Erythroblast (primary cell): ENCODE measurements around the gene MYCN.
"Not testable (repeated sequence)": the region's sequence is repeated elsewhere in the genome, so short reads cannot be mapped to it uniquely, and the experiment has no call there.

ENCODE experiments used
- DNase-seq, 2 experiments: peaks; one replicate each; lab custom pipeline; 2025; lab: John Stamatoyannopoulos, UW
- GATA1 ChIP-seq: IDR thresholded peaks from 2 replicates; pipeline ENCODE4 v1.6.1; 2011; ENCODE audit warnings: low read depth, mild to moderate bottlenecking, control low read depth, low read length, moderate library complexity
- POLR2A ChIP-seq: IDR thresholded peaks from 2 replicates; pipeline ENCODE4 v1.6.1; 2011; ENCODE audit warnings: mild to moderate bottlenecking, low read length

MYCN gene

GRCh38 chr2:15913146-15913545 is 27.2 kb upstream of the MYCN start:
- TF ChIP-seq POLR2A: no peak
- TF ChIP-seq GATA1: no peak
- no peak for DNase-seq

- no peak for DNase-seq
- no peak for TF ChIP-seq POLR2A
- no peak for TF ChIP-seq GATA1
These were observed 25.6 kb upstream of the MYCN start for GRCh38 chr2:15914596-15915385.

GRCh38 chr2:15915546-15915945 is 24.8 kb upstream of the MYCN start:
- DNase-seq: not testable (repeated sequence)

DNA sequence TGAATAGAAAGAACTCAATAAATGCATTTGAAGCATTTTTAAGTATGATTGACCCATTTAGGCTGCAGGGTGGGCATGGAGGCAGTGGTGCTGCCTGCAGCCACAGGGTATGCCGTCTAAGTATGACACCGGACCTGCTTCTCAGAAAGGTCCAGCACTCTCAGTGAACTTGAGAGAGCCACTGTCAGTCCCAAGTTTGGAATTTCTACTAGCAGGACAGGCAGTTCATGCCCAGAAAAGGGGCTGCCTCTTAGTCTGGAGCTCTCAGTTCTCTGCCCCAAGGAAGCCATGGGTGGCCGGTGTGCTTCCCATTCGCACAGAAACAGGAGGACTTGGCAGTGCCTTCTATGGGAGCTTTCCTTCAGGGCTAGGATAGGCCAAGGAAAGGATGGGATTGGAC is 24.0 kb upstream of the MYCN start:
- no peak for DNase-seq
- TF ChIP-seq POLR2A: no peak
- no peak for TF ChIP-seq GATA1

GRCh38 chr2:15918761-15919356 is 21.5 kb upstream of the MYCN start:
- TF ChIP-seq GATA1 (no peak), POLR2A (no peak)
- no peak for DNase-seq

DNA sequence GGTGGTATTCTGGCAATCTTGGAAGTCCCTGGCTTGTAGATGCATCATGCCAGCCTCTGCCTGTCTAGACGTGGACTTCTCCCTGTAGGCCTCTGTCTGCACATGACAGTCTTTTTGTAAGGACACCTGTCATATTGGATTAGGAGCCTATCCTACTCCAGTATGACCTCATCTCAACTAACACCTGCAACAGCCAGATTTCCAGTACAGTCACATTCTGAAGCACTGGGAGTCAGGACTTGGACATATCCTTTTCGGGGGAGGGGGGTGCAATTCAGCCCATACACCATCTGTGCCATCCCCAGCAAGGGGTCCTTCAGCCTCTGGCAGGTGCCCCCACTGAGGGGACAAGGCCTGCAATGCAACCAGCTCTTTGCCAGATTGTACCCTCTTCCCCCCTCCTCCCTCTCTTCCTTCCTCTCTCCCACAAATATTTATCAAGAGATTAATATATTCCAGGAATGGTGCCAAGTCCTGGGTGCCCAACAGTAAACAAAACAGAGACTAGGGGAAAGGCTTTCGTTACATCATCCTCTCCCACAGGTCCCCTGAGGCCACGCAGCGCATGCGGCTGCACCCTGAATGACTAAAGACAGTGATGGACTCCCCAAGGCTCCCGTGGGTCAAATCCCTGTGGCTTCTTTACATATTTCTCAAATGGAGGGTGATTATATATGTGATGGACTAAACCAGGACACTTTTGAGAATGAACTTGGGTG is 20.5 kb upstream of the MYCN start:
- DNase-seq: no peak
- TF ChIP-seq POLR2A: no peak
- TF ChIP-seq GATA1: no peak

DNA sequence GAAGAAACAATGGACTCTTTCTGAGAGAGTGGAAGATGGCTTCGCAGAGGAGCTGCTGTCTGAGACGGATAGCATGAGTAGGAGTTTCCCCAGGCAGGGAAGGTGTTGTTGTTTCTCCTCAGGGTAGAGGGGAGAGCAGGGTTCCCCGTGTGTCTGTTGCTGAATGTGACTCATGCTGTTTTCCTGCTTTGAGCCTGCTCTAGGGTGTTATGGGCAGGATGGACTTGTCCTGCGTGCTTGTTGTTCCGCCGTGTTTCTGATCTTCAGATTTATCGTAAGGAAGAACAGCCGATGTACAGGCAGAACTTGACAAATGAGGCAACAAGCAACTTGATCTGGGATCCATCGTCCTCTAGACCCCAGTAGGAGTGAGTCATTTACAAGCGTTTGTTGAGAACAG is 19.7 kb upstream of the MYCN start:
- TF ChIP-seq POLR2A (no peak), GATA1 (no peak)
- no peak for DNase-seq

DNA sequence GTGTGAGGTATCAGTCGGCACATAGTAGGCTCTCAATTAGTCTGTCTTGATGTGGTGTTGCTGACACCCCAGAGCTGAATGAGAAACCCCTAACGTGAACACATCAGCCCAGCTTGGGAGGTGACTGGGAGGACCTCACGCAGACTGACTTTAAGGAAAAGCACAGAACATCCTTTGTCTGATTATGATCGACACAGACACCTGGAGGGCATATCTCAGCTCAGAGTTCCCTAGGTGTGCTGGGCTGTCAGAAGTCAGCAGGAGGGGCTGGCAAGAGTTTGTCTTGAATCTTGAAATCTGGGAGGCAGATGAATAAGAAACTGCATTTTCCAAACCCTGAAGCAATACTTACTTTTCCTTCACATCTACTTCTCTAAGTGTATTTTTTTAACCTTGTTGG is 16.8 kb upstream of the MYCN start:
- TF ChIP-seq POLR2A: no peak
- TF ChIP-seq GATA1: no peak
- DNase-seq: no peak

DNA sequence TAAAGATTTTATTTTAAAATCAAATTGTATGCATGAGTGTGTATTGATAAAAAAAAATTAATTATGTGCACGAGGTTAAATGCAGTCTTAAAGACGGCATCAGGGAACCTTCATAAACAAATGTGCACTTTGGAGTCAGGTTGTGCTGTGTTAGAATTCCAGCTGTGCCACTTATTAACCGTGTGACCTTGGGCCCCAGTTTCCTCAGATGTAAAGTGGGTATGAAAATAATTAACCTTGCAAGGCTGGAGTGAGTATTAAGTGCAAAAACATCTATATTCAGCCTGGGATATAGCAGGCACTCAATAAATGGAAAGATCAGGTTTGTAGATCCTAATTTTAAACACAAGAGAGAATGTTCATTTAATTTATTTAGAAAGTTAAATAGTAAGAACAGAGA is 14.5 kb upstream of the MYCN start:
- no peak for DNase-seq
- no peak for TF ChIP-seq POLR2A
- no peak for TF ChIP-seq GATA1

DNA sequence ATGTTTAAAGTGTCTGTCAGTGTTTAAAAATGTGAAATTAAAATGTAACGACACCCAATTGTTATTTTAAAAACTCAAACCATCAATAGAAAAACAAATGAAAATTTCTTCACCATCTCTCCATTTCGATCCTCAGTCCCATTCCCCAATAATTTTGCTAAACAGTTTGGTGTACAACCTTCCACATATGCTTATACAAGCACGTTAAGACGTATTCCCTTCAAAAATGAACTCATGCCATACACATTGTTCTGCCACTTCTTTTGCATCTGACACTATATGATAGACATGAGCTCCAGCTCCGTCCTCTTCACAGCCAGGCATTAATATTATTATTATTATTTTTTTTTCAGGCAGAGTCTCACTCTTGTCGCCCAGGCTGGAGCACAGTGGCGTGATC is 14.1 kb upstream of the MYCN start:
- no peak for TF ChIP-seq GATA1
- TF ChIP-seq POLR2A: no peak
- DNase-seq: no peak

DNA sequence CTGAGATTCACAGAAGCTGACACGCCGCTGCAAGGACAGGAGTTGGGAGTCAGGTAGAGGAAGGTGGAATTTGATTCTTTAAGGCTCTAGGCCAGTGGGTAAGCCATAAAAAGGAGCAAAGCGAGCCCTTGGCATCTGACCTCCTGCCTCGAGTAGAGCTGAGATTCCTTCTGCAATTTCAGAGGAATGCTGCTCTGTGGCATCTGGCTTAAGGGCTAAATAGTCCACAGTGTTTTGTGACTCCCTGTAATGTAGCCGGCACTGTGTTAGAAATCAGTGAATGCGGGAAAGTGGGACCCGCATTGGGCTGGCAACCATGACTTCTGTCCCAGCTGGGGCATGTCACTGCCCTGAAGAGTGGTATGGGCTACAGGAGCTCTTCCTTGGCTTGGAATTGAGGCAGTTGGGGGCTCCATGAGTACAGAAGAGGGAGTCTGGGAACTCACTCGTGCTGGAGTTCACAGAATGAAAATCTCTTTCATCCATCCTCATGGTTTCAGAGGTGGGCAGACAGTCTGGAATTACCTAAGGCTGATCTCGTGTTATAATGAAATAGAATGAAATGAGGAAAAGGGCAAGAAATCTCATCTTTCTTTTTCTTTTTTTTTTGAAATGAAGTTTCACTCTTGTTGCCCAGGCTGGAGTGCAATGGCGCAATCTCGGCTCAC is 12.7 kb upstream of the MYCN start:
- TF ChIP-seq POLR2A: no peak
- TF ChIP-seq GATA1: no peak
- no peak for DNase-seq

GRCh38 chr2:15929008-15929407 is 11.3 kb upstream of the MYCN start:
- DNase-seq: not testable (repeated sequence)

DNA sequence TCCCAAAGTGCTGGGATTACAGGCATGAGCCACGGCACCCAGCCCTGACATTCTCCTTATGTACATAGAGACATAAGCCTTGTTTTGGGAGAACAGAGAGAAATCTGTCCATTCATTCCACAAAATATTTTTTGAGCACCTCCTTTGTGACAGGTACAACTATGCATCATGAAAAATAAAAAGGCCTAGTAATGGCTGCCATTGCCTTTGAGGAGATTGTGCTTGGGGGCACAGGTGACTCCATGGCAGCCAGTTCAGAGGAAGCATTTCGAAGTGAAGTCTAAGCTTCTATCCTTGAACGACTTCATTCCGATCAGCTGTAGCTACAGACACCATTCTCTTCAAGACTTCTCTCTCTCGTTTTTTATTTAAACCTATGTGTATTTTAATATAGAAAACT is 10.5 kb upstream of the MYCN start:
- TF ChIP-seq POLR2A: no peak
- TF ChIP-seq GATA1: no peak
- no peak for DNase-seq

DNA sequence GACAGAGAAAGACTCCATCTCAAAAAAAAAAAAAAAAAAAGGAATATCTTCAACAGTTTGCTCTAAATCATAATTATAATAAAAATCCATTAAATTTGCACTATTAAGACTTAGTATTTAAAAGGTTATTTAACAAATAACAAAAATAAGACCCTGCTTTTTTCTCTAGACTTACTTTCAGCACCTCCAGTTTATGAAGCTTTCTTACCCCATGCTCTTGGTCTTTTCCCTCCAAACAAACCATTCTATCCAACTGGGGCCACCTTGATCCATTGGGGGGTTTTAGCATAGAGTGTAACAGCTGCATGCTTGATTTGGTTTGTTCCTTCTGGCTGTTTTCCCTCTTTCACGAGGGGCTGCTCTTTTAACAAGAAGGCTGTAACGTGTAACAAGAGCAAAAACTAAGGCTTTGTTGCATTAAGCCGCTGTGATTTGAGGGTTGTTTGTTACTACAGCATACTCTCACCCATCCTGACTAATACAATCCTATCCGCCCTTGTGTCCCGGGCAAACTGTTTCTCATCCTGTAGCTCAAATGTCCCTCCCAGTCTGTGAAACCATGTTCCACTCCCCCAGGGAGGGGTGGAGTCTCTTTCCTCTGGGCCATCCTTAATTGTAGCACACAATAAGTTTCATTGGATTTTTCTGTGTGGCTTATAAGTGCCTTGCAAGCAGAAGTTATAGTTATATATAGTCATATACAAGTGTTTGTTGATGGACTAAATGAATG is 9.6 kb upstream of the MYCN start:
- no peak for DNase-seq
- no peak for TF ChIP-seq POLR2A
